Stromal cell of bone marrow (primary cell): Measurements from ENCODE around the gene HS2ST1.

Source experiments
- DNase-seq: peaks from one replicate; pipeline ENCODE4 v3.0.0-alpha.2; 2012; ENCODE audit warnings: low read depth

HS2ST1 gene

DNA sequence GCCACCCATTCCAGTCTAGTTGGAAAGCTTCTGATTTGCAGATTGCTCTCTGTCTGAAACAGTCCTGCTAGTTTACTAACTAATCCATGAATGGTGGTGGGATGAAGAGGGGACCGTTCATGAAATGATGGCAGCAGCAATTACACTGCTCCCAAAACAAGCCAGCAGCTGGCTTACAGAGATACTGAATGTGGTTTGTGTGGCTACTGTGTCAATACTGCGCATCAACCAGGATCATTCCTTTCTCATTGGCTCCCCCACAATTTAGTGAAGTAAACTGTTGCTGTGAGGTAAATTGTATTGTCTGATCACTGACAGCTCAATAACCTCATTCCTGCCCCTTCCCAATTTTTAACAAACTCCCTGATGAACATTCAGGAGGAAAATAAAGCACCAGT, 222.9 kb downstream of the HS2ST1 start:
- DNase-seq, result no peak

DNA sequence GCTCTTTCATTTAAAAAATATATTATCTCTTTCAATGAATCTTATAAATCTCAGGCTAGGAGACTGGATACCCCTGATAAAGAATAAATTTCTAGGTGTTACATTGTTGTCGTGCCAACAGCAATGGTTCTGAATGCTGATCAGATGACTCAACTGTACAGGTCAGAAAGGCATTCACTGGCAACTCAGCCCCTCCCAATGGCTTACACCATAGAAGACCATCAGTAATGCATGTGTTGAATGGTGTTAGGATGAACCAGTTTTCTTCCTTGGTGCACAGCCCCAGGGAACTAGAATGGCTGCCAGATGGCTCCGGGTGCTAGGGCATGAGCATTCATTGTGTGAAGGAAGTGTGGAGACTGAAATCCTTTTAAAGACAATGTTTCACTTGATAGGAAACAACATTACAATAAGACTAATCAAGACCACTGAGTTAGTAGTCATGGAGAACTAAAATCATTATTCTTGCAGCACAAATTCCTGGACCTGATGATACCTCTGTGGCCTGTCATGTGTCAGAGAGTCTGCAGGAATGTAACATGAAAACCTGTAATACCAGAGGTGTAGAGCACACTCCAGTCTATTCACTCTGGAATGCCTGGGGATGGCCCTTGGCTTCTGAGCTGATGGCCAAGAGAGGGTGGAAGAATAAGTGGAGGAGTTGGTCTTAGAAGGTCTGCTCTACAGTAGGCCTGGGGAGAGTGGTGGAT, 226.6 kb downstream of the HS2ST1 start:
- no peak for DNase-seq

DNA sequence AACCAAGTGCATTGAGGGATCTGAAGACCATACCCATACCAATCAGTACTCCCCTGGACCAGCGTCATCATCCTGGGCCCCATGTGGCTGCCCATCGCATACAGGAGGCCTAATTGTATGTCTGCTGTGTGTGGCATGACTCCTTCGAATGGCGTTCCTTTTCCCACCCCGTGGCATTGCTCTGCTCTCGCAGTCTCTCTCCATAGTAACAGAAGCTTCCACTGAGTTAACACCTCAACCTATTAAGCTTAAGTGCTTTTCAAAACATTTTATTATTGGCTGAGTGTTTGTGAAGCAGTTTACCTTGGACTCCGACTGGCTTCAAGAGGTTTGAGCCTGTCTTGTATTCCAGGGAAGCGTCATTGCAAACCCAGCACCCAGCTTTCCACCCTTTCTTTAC, 227.1 kb downstream of the HS2ST1 start:
- no peak for DNase-seq

DNA sequence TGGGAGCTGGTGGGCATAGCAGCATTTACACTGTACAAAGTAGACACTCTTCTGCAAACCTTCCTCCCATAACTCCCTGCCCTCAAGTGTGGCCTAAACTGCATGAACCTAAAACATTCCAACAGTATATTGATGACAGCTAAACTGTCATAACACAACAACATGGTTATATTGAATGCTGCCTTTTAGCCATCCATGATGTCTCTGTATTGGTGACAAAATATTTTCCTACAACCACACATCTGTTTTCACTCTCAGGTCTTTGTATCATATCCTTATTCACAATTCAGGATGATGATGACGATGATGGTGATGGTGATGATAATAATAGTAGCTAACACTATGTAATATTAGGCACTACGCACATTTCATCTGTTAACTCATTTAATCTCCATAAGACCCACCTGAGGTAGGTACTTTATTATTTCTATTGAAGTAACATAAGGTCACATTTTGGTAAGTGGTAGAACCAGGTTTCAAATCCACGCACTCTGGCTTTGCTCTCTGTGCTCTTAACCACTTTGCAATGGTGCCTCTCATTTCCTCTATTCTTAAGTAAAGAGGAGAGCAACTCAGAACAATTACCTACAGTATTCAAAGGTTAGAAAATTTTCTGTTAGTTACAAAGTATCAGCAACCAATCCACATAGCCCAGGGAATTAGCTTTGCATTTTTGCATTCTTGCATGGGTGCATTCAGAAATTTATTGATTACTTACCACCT, 229.1 kb downstream of the HS2ST1 start:
- no peak for DNase-seq

DNA sequence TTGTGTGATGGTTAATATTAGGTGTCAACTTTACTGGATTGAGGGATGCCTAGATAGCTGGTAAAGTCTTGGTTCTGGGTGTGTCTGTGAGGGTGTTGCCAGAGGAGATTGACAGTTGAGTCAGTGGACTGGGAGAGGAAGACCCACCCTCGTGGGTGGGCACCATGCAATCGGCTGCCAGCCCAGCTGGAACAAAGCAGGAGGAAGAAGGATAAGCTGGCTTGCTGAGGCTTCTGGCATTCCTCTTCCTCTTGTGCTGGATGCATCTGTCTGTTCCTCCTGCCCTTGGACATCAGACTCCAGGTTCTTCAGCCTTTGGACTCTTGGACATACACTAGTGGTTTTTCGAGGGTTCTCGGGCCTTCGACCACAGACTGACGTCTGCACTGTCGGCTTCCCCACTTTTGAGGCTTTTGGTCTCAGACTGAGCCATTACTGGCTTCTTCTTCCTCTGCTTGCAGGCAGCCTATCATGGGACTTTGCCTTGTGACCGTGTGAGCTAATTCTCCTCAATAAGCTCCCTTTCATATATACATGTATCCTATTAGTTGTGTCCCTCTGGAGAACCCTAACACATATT, 230.0 kb downstream of the HS2ST1 start:
- DNase-seq, result no peak

DNA sequence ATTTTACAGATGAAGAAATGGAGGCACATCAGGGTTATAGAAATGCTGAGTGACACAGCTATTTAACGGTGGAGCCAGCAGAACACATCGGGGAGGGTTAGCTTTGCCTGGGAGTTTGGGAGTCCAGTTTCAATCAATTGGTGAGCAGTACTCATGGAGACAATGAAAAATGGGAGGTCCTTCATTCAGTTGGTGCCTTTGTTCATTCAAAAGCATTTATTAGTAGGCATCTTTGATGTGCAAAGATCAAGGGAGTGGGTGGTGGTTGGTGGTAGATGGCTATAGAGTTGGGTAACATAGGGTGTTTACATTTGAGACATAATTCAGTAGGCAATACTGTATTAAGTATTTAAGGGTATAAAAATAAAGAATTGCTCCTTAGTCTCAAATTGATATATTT, 230.5 kb downstream of the HS2ST1 start:
- no peak for DNase-seq

DNA sequence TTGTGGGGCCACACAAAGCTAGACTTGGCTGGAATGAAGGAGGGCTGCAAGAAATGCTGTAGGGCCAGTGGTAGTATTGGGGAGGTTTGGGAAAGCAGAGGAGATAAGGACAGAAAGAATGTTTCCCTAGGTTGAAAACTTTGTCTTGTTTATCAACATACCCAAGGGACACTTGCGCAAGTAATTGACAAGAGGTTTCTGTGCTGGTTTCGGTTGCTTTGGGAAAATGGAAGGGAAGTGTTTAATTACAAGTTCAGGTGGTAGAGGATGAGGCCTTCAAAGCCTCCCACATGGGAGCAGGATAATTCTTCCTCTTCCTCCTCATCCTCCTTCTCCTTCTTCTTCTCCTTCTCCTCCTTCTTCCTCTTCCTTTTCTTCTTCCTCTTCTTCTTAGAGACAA, 232.1 kb downstream of the HS2ST1 start:
- no peak for DNase-seq

DNA sequence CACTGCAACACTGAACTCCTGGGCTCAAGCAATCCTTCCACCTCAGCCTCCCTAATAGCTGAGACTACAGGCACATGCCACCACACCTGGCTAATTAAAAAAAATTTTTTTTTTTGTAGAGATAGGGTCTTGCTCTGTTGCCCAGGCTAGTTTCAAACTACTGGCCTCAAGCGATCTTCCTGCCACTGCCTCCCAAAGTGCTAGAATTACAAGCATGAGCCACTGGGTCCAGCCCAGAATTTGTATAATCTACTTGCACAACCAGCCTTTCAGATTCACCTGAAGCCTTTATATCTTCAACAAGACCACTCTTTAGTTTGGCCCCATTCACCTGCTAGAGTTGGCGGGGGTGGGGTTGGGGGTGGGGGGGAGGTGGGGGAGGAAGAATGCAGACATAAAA, 232.6 kb downstream of the HS2ST1 start:
- no peak for DNase-seq

DNA sequence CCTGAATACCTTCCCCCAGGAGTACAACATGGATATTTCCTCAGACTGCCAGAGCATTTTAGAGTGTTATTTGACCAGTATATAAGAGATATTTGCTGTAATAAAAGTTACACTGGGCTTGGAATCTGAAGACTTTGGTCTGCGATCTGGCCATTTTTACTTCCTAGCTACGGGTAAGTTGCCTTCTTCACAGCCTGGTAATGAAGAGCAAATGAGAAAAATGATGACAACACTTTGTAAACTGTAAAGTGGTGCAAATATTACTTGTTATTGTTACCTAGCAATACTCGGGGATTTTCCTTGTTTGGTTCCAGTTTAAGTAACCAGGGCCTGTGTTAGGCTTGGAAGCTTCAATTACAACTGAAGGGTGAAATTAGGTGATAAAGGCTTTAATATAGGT, 233.4 kb downstream of the HS2ST1 start:
- no peak for DNase-seq

DNA sequence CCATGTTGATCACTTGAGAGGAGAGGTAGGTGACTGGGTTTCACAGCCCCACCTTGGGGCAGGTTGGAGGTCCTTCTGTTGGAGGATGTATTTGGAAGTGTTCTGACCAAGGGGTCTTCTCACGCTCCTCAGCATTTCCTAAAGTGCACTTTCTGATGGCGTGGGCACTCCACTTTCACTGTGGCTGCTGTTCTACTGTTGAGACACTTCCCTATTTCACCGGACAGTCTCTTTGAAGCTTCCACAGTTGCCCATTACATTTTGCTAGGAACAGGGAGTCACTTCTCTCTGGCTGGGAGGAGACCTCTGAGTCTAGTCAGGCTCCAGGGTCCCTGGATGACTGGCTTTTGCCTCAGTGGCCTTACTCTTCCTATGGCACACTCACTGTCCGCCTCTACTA, 234.2 kb downstream of the HS2ST1 start:
- DNase-seq, result no peak

DNA sequence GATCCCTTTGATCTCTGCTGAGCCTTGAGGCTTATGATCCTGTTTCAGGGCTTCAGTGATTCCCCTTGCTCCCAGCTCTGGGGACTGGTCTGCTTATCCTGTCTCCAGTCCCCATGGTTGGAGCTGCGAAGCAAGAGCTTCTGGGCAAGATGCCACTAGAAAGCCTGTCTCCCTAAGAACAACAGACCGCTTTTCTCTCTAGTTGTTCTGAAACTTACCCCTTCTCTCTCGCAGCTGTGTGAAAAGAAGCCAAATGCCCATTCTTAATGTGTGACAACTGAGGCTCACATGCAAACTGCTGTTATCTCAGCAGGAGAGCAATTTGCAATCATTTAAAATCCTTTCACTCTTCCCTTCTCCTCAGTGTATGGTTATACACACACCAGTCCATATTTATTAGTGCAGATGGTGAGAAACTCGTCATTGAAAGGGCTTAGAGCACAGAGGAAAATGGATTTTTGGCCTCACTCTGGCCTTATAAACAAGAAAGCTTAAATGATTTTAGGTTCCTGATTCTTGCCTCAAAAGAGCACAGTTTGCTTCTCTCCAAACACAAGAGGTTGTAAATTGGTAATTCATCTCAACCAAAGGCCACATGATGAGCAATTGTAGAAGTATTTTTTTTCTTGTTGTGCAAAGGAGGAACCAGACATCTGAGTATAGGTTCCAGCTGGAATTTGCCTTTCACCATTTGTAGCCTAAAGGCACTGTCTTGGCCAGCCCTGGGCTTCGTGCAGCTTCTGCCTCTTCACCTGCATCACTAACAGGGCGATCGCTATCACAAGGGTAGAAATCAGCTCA, 235.0 kb downstream of the HS2ST1 start:
- DNase-seq, result peak; percentile 40

DNA sequence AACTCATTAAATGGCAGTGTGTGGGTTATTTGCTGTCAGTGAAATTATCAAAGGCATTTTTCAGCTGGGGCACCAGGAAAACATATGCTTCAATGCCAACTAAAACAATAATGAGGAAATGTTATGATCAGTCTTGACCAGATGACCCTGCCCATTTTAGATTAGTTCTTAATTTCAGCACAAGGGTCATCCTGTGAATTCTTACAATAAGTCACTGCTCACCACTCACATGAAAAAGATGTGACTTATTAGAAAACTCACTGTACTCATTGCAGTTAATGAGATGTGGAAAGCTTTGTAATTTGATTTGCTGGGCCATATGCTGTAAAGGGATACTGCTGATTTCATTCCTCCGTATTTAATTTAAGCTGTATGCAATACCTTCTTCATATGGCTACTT, 235.7 kb downstream of the HS2ST1 start:
- DNase-seq, result no peak

DNA sequence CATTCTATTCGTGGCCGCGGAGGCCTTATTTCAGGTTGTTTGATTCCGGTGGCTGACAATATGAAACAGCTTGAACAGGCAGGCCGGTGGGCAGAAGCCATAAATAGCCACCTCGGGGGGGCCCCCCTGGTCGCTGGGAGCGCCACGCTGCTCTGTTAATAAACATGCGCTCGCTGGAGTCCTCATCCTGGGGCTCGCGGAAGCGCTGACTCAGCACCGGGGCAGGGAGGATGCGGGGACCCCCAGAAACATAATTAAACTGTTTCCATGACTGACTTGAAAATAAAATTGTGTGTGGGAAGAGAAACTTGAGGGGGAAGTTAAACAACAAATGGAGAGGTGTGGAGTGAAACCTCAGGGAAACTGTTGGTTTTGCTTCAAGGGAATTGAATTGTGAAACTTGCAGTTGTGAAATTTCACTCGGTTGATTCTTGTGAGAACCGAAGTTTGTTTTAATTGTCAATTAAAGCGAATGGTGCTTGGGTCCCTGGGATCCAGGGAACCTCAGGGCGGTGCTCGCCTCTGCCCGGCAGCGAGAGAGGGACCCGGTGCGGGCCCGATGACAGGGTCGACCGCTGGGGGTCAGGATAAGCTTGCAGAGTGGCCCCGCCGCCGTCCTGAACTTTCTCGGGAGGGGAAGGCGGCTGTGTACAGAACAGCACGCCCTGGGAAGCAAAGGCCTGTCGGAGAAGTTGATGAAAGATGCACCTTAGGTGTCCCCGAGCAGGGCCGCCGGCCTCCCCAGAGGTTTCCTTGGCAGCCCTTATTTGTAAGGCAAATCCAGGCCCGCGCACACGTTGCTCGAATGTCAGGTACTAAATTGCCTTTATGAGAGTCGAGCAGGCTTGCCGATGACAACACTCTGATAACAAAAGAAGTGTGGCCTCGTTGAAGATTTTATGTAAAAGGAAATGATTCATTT, 237.3 kb downstream of the HS2ST1 start:
- peak; percentile 57 for DNase-seq

DNA sequence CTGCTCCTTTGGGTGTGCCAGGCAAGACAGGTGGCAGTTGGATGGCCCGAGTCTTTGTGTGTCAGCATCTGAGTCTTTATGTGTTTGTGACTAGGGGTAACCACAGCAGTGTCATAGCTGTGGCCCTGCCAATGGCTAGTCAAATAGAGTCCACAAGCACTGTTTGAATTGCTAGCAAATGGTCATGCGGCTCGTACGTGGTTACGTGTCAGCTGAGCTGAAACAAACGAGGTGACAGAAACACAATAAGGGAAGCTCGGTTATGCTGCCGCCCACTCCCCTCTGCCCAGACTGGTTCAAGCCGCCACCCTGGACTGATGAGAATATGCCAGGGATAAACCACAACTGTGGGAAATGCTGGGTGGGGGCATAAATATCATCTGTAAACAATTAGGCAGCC, 239.9 kb downstream of the HS2ST1 start:
- DNase-seq, result no peak

DNA sequence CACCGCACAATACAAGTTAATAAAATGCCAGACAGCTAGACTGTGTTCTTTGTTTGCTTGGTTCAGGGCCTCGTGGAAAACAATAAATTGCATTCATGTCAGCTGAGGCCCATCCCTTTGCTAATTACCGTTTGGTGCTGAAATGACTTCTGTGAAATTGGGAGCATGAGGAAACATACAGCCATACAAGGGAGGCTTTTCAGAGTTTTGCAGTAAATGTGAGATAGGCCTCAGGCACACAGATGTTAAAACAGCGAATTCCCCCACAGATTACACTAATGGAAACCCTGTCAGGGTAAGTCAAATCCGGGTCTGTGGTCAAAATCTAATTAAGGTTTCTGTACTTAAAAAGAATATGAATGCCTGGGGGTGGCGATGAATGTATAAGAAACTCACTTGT, 240.7 kb downstream of the HS2ST1 start:
- DNase-seq, result no peak

DNA sequence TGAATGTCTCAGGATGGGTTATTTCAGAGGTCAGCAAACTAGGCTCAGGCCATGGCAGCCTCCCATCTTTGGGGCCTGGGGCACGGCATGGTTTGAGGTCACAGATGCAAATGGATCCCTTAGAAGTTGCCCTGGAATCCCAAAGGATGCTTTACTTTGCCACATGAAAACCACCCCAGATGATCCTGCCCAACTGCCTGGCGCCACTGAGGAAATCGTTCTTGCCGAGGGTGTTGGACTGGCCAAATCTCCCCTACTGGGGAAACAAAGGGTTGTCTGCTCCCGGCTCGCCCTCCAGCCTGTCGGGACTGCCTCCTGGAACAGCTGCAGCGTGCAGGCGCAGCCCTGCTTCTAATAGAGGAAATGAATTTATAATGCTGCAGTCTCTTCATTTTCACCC, 241.2 kb downstream of the HS2ST1 start:
- no peak for DNase-seq

DNA sequence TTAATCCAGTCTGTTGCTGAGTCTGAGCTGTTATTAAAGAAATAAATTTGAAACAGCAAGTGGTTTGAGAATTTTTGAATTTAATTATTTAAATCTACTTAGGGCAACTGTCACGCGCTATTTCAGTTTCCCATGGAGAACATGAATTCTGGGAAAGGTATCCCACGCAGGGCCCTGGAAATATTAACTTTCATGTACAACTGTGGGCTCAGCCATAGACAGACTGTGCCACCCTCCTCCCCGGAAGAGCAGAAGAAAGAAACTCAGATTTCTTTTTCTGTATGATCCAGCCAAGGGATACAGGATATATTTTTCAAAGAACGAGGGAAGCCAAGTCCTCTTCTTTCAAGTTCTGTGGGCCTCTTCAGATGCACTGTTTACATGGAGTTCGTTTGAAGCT, 241.7 kb downstream of the HS2ST1 start:
- no peak for DNase-seq

DNA sequence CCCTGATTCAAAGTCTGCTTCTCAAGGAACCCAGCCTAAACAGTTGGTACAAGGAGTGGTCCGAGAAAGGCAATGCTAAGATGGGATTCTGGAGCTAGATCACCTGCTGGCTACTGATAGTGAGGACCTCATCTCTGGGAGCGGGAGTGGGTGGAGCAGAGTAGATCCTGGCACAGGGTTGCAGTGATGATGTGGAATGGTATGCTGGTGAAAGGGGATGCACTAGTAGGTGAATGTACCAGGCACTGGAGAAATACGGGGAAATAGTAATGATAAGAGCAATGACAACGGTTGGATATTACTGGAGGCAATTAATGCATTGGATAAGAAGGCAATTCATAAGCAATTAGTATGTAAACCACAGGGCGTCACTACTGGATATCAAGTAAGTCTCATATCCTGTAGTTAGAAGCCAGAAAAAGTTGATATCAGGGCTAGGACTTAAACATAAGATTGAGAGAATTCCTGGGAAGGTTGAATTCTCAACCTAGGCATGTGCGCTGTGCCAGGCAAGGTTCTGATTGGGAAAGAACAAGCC, 245.0 kb downstream of the HS2ST1 start:
- DNase-seq, result no peak
